ENCODE results near the gene NPEPPS.

Gene NPEPPS

GRCh38 chr17:47663912-47664623 lies 133.2 kb downstream of the NPEPPS start:
- peak; percentile 67 for DNase-seq (ENCODE audit: low read depth, low spot score)

DNA sequence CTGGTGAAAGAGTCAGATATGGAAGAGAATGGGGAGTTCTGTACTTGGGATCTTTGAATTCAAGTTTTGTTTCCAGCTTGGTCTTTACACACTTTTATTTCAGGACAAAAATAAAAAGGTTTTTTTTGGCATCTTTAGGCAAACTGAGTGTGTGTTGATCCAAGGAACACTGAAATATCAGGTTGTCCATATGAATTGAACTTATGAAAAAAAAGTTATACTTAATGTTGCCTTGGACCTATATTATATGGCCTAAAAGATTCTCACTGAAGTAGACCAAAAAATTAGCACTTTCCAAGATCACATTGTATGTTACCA lies 133.7 kb downstream of the NPEPPS start:
- no peak for DNase-seq (ENCODE audit: low read depth, low spot score)

- no peak for DNase-seq (ENCODE audit: low read depth, low spot score)
Measured at GRCh38 chr17:47665655-47666054, 134.7 kb downstream of the NPEPPS start.

DNA sequence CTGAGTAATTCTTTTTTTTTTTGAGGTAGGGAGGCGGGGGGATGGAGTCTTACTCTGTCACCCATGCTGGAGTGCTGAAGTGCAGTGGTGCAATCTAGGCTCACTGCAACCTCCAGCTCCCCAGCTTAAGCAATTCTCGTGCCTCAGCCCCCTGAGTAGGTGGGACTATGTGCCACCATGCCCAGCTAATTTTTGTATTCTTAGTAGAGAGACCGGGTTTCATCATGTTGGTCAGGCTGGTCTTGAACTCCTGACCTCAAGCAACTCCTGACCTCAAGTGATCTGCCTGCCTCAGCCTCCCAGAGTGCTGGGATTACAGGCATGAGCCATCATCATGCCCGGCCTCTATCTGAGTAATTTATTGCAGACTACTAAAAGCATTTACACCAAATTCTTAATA lies 138.2 kb downstream of the NPEPPS start:
- no peak for DNase-seq (ENCODE audit: low read depth, low spot score)

DNA sequence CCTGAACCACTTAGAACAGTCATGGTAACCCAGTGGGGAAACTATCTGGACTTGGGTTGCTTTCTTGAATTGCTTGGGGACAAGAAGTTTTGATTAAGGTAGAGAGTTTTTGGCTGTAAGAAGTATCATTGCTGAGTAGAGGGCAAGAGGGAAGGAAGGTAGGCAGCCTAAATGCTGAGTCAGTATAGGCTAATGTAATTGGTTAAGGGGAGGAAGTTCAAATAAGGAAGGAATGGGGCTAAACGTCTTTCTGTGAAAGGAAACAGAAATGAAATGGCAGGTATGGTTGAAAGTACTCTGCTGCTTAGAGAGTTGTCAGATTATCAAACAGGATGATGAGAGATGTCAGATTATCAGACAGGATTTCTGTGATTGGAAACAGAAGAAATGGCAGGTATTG lies 139.2 kb downstream of the NPEPPS start:
- DNase-seq (ENCODE audit: low read depth, low spot score) = no peak
